Activated CD8-positive, alpha-beta T cell treated with anti-CD3 and anti-CD28 coated beads for 36 hours (primary cell): ENCODE measurements around the gene TMEM178B. TPM values are rescaled to one million over a fixed set of nuclear protein-coding genes. Genes with fewer than 3 reads are reported as not detected.

Experiments used
- ATAC-seq: fragments of 200-7000 bp; cut with Tn5 transposase; one replicate; pipeline ENCODE4 v1.10.0; 2021; ENCODE audit warnings: mild to moderate bottlenecking, moderate library complexity
- CTCF ChIA-PET: fragments of 350-600 bp; sonication (Branson Sonifier 250); formaldehyde crosslinking; loops from one replicate; lab custom pipeline; 2021; ENCODE audit warnings: antibody characterized with exemption; lab: Charles Lee
- POLR2A ChIA-PET: fragments of 350-600 bp; sonication (Branson Sonifier 250); formaldehyde crosslinking; loops from one replicate; lab custom pipeline; 2021; ENCODE audit warnings: antibody characterized with exemption; lab: Charles Lee
- DNase-seq: peaks from one replicate; pipeline ENCODE4 v3.0.0-alpha.2; 2020
- H3K27ac Mint-ChIP-seq: one replicate; pipeline ENCODE4 v1.8.0; 2021; ENCODE audit warnings: mild to moderate bottlenecking, mixed read lengths
- H3K27me3 Mint-ChIP-seq: one replicate; pipeline ENCODE4 v1.8.0; 2021; ENCODE audit warnings: mixed read lengths
- H3K36me3 Mint-ChIP-seq: one replicate; pipeline ENCODE4 v1.8.0; 2021; ENCODE audit warnings: low read depth, mixed read lengths
- H3K4me1 Mint-ChIP-seq: one replicate; pipeline ENCODE4 v1.8.0; 2021; ENCODE audit warnings: low read depth, mixed read lengths
- H3K4me3 Mint-ChIP-seq: one replicate; pipeline ENCODE4 v1.8.0; 2021; ENCODE audit warnings: mild to moderate bottlenecking, moderate library complexity, mixed read lengths
- H3K9me3 Mint-ChIP-seq: one replicate; pipeline ENCODE4 v1.8.0; 2021; ENCODE audit warnings: mixed read lengths
- CTCF ChIP-seq: fragments of 200-600 bp; IDR thresholded peaks from one replicate; pipeline ENCODE4 v1.8.0; 2022; ENCODE audit warnings: antibody characterized with exemption, mild to moderate bottlenecking
- intact Hi-C: fragments of 100-400 bp; cut with micrococcal nuclease; formaldehyde crosslinking; loops from one replicate; pipeline ENCODE4 v1.10.0; 2022
- total RNA-seq, 2 experiments: library from RNA; stranded (reverse); gene quantifications; one replicate each; pipeline ENCODE4 v1.2.3, GENCODE V29; 2021

Gene TMEM178B
- total RNA-seq, 2 experiments from 2014 or later = 0.34 to 1.1 TPM

GRCh38 chr7:141444961-141445360 lies 371.1 kb downstream of the TMEM178B start:
- Mint-ChIP-seq H3K4me3 (no peak overlapping the region), H3K9me3 (no peaks in the 10 kb centered on the region), H3K4me1 (no peaks in the 10 kb centered on the region), H3K27ac (no peak overlapping the region), H3K36me3 (no peaks in the 10 kb centered on the region), H3K27me3 (peaks cover 9% of the 10 kb centered on the region)
- intact Hi-C loops = no loop called here
- CTCF ChIA-PET = interaction anchor here (0.8 kb wide), 1 partner anchor 89 kb away, joined by 3 read pairs; no protein-coding TSS in a partner anchor
- no peak for TF ChIP-seq CTCF
- POLR2A ChIA-PET = no interaction called here
- no peak for ATAC-seq
- no peak for DNase-seq

- ChIA-PET CTCF (interaction anchor here (1.2 to 1.6 kb wide), 2 partner anchors 12 to 82 kb away, joined by 3 to 7 read pairs; no protein-coding TSS in a partner anchor), POLR2A (no interaction called here)
- H3K36me3 Mint-ChIP-seq = no peaks in the 10 kb centered on the region
- H3K9me3 Mint-ChIP-seq = no peaks in the 10 kb centered on the region
- DNase-seq (no peak), ATAC-seq (no peak)
- peaks cover 9% of the 10 kb centered on the region for H3K27me3 Mint-ChIP-seq
- intact Hi-C loops = no loop called here
- no peak for TF ChIP-seq CTCF
- no peak overlapping the region for H3K4me3 Mint-ChIP-seq
- no peak overlapping the region for H3K27ac Mint-ChIP-seq
- H3K4me1 Mint-ChIP-seq = no peaks in the 10 kb centered on the region
Measured at GRCh38 chr7:141451232-141451631, 377.4 kb downstream of the TMEM178B start.

GRCh38 chr7:141452911-141453310 lies 379.0 kb downstream of the TMEM178B start:
- H3K9me3 Mint-ChIP-seq = no peaks in the 10 kb centered on the region
- H3K4me3 Mint-ChIP-seq = no peak overlapping the region
- ATAC-seq (peak; percentile 58), DNase-seq (peak; percentile 12)
- CTCF ChIA-PET = no interaction called here
- intact Hi-C loops = no loop called here
- no peaks in the 10 kb centered on the region for H3K36me3 Mint-ChIP-seq
- H3K27ac Mint-ChIP-seq = no peak overlapping the region
- no peak for TF ChIP-seq CTCF
- H3K4me1 Mint-ChIP-seq = no peaks in the 10 kb centered on the region
- H3K27me3 Mint-ChIP-seq = peaks cover 6% of the 10 kb centered on the region
- POLR2A ChIA-PET = no interaction called here

- POLR2A ChIA-PET = no interaction called here
- DNase-seq (no peak), ATAC-seq (no peak)
- H3K4me1 Mint-ChIP-seq = no peaks in the 10 kb centered on the region
- TF ChIP-seq CTCF = no peak
- H3K27me3 Mint-ChIP-seq = peaks cover 3% of the 10 kb centered on the region
- no peak overlapping the region for H3K4me3 Mint-ChIP-seq
- H3K27ac Mint-ChIP-seq = no peak overlapping the region
- CTCF ChIA-PET = interaction anchor here (0.9 kb wide), 1 partner anchor 27 kb away, joined by 3 read pairs; no protein-coding TSS in a partner anchor
- no peaks in the 10 kb centered on the region for H3K9me3 Mint-ChIP-seq
- no peaks in the 10 kb centered on the region for H3K36me3 Mint-ChIP-seq
- intact Hi-C loops = no loop called here
Measured at GRCh38 chr7:141454338-141454737, 380.5 kb downstream of the TMEM178B start.

GRCh38 chr7:141455723-141456122 lies 381.9 kb downstream of the TMEM178B start:
- CTCF ChIA-PET = interaction anchor here (1.0 kb wide), 1 partner anchor 78 kb away, joined by 3 read pairs; no protein-coding TSS in a partner anchor
- Mint-ChIP-seq H3K4me3 (no peak overlapping the region), H3K36me3 (no peaks in the 10 kb centered on the region), H3K27ac (no peak overlapping the region), H3K9me3 (no peaks in the 10 kb centered on the region), H3K27me3 (peaks cover 3% of the 10 kb centered on the region), H3K4me1 (no peaks in the 10 kb centered on the region)
- ATAC-seq (no peak), DNase-seq (no peak)
- TF ChIP-seq CTCF = no peak
- POLR2A ChIA-PET = no interaction called here
- intact Hi-C loops = no loop called here
